H1 (cell line): ENCODE data around the gene SLC11A1. TPM values are rescaled to one million over a fixed set of nuclear protein-coding genes. Genes with fewer than 3 reads are reported as not detected.

Experiments
- NANOG ChIP-seq: IDR thresholded peaks from 2 replicates; pipeline ENCODE4 v1.6.1; 2011; ENCODE audit warnings: low read length, low read depth, mild to moderate bottlenecking, inconsistent platforms; ENCODE audit not compliant: insufficient read depth, poor library complexity, severe bottlenecking
- polyA plus RNA-seq, 7 experiments: library from polyadenylated mRNA; depleted of rRNA in 3 of 7; stranded (reverse) in 5 of 7; unstranded in 2 of 7; fragments of >200 nt in 5 of 7; fragments of 200-250 nt in 2 of 7; gene quantifications; 1 replicate in 5 of 7; 2 replicates in 1 of 7; 4 replicates in 1 of 7; pipeline versions ENCODE4 v1.2.1 to v1.2.3, GENCODE V29; 2011 to 2013; ENCODE audit warnings: missing spikeins in 2 of 7, mixed read lengths in 2 of 7
- total RNA-seq: library from RNA; stranded (reverse); fragmentation: NEBNext Ultra II Directional; extraction: Animal tissue kit (Norgen Biotek cat#: 25700); gene quantifications from 2 replicates; pipeline ENCODE4 v1.2.1, GENCODE V29; 2021

Gene SLC11A1
- total and polyA plus RNA-seq, 2 of the 8 experiments (the other 6 are each of a cell fraction or from before 2014, with no cell fraction given), result 0.20 to 0.43 TPM

- TF ChIP-seq NANOG, result no peak
These were observed 19.8 kb downstream of the SLC11A1 start (continued) for GRCh38 chr2:218401890-218402289.
